Measurements from ENCODE around the gene NRL.
A peak's percentile ranks its signal among the peaks of the same experiment; 100 is the strongest.

Gene NRL

GRCh38 chr14:24093207-24093900, 21.4 kb downstream of the NRL start:
- H3K36me3 ChIP-seq (replicated peaks) = no peaks in the 10 kb centered on the region
- DNase-seq = no peak
- H3K27ac ChIP-seq = no peak overlapping the region
- H3K27me3 ChIP-seq (replicated peaks) = no peaks in the 10 kb centered on the region
- no peak for TF ChIP-seq CTCF (IDR thresholded peaks at IDR 0.05; ENCODE audit: low read depth, low read length, missing control alignments)
- peak overlapping the region; percentile 74 for H3K4me3 ChIP-seq (ENCODE audit: low read depth, low read length)
- in situ Hi-C loops (cut with HindIII; ENCODE audit: low pct_ligation_motif_present, low sequenced_read_pairs) = no loop called here

GRCh38 chr14:24092505-24093206, 22.1 kb downstream of the NRL start:
- Histone ChIP-seq H3K27me3 (replicated peaks) (no peaks in the 10 kb centered on the region), H3K4me3 (ENCODE audit: low read depth, low read length) (no peak overlapping the region), H3K36me3 (replicated peaks) (no peaks in the 10 kb centered on the region), H3K27ac (no peak overlapping the region)
- no peak for TF ChIP-seq CTCF (IDR thresholded peaks at IDR 0.05; ENCODE audit: low read depth, low read length, missing control alignments)
- in situ Hi-C loops (cut with HindIII; ENCODE audit: low pct_ligation_motif_present, low sequenced_read_pairs) = no loop called here
- DNase-seq = no peak

GRCh38 chr14:24092110-24092504, 22.6 kb downstream of the NRL start:
- Histone ChIP-seq H3K4me3 (ENCODE audit: low read depth, low read length) (no peak overlapping the region), H3K36me3 (replicated peaks) (no peaks in the 10 kb centered on the region), H3K27me3 (replicated peaks) (no peaks in the 10 kb centered on the region), H3K27ac (no peak overlapping the region)
- TF ChIP-seq CTCF (IDR thresholded peaks at IDR 0.05; ENCODE audit: low read depth, low read length, missing control alignments) = no peak
- in situ Hi-C loops (cut with HindIII; ENCODE audit: low pct_ligation_motif_present, low sequenced_read_pairs) = no loop called here
- no peak for DNase-seq

GRCh38 chr14:24089890-24090289, 24.9 kb downstream of the NRL start:
- no peak overlapping the region for H3K27ac ChIP-seq
- H3K36me3 ChIP-seq (replicated peaks) = no peaks in the 10 kb centered on the region
- no peak for TF ChIP-seq CTCF (IDR thresholded peaks at IDR 0.05; ENCODE audit: low read depth, low read length, missing control alignments)
- no peak for DNase-seq
- no peaks in the 10 kb centered on the region for H3K27me3 ChIP-seq (replicated peaks)
- no peak overlapping the region for H3K4me3 ChIP-seq (ENCODE audit: low read depth, low read length)
- in situ Hi-C loops (cut with HindIII; ENCODE audit: low pct_ligation_motif_present, low sequenced_read_pairs) = no loop called here

- Histone ChIP-seq H3K36me3 (replicated peaks) (no peaks in the 10 kb centered on the region), H3K27me3 (replicated peaks) (no peaks in the 10 kb centered on the region), H3K4me3 (ENCODE audit: low read depth, low read length) (no peak overlapping the region), H3K27ac (no peak overlapping the region)
- DNase-seq = no peak
- no peak for TF ChIP-seq CTCF (IDR thresholded peaks at IDR 0.05; ENCODE audit: low read depth, low read length, missing control alignments)
- in situ Hi-C loops (cut with HindIII; ENCODE audit: low pct_ligation_motif_present, low sequenced_read_pairs) = no loop called here
Observed at GRCh38 chr14:24088095-24088494, 26.7 kb downstream of the NRL start.

All from brain microvascular endothelial cell (primary cell).